CD14-positive monocyte (primary cell): Measurements from ENCODE around the gene RS1. TPM values are rescaled to one million over a fixed set of nuclear protein-coding genes. Genes with fewer than 3 reads are reported as not detected.

Experiments
- DNase-seq, 3 donors: peaks; one replicate each; pipeline ENCODE4 v3.0.0-alpha.2; 2011 to 2022
- H2AFZ ChIP-seq: 2 replicates; pipeline ENCODE4 v1.6.0; 2012; ENCODE audit warnings: mild to moderate bottlenecking, low read depth, low read length, inconsistent platforms; ENCODE audit not compliant: insufficient read depth, poor library complexity, severe bottlenecking
- H3K27ac ChIP-seq, 2 donors: 1 replicate in 1 of 2; 2 replicates in 1 of 2; pipeline ENCODE4 v1.5.1; 2012 to 2013; ENCODE audit warnings: low read length in 2 of 2, control low read depth in 1 of 2, inconsistent platforms in 1 of 2, low read depth in 1 of 2, mild to moderate bottlenecking in 1 of 2
- H3K27me3 ChIP-seq, 2 donors: one replicate each; pipeline versions ENCODE4 v1.6.0 to v1.6.1; 2011 to 2013; ENCODE audit warnings: low read length in 2 of 2; ENCODE audit not compliant: control insufficient read depth in 2 of 2, insufficient read depth in 2 of 2
- H3K36me3 ChIP-seq, 2 donors: replicated peaks in 1 of 2; 1 replicate in 1 of 2; 2 replicates in 1 of 2; pipeline versions ENCODE4 v1.5.1 to v1.6.1; 2012 to 2013; ENCODE audit warnings: low read length in 2 of 2, control low read depth in 1 of 2, inconsistent platforms in 1 of 2, mild to moderate bottlenecking in 1 of 2; ENCODE audit not compliant: insufficient read depth in 2 of 2, control insufficient read depth in 1 of 2
- H3K4me1 ChIP-seq, 2 donors: 1 replicate in 1 of 2; 2 replicates in 1 of 2; pipeline versions ENCODE4 v1.5.1 to v1.6.1; 2012 to 2013; ENCODE audit warnings: low read length in 2 of 2, control low read depth in 1 of 2, inconsistent platforms in 1 of 2, mild to moderate bottlenecking in 1 of 2, moderate library complexity in 1 of 2; ENCODE audit not compliant: insufficient read depth in 2 of 2, control insufficient read depth in 1 of 2
- H3K4me2 ChIP-seq: replicated peaks from 2 replicates; pipeline ENCODE3; 2012; ENCODE audit warnings: low read length, moderate library complexity, mild to moderate bottlenecking; ENCODE audit not compliant: poor library complexity, severe bottlenecking; ENCODE audit errors: extremely low read depth
- H3K4me3 ChIP-seq, 3 experiments: fragments of 200-600 bp in 1 of 3; sonication (generic) in 1 of 3; replicated peaks in 1 of 3; 1 replicate in 2 of 3; 2 replicates in 1 of 3; pipeline ENCODE4 v1.5.1; 2011 to 2013; ENCODE audit warnings: low read length in 3 of 3, mild to moderate bottlenecking in 3 of 3, control low read depth in 2 of 3, low read depth in 2 of 3, inconsistent platforms in 1 of 3, moderate library complexity in 1 of 3
- H3K79me2 ChIP-seq: 2 replicates; pipeline ENCODE4 v1.6.0; 2012; ENCODE audit warnings: mild to moderate bottlenecking, control low read depth, inconsistent platforms, low read length, moderate library complexity; ENCODE audit not compliant: insufficient read depth
- H3K9ac ChIP-seq: 2 replicates; pipeline ENCODE4 v1.6.0; 2017; ENCODE audit warnings: low read length, mild to moderate bottlenecking; ENCODE audit not compliant: insufficient read depth, poor library complexity, severe bottlenecking
- H3K9me3 ChIP-seq, 2 donors: replicated peaks in 1 of 2; 1 replicate in 1 of 2; 2 replicates in 1 of 2; pipeline versions ENCODE4 v1.5.1 to v1.6.1; 2012 to 2013; ENCODE audit warnings: low read length in 2 of 2, control low read depth in 1 of 2; ENCODE audit not compliant: control insufficient read depth in 1 of 2, insufficient read depth in 1 of 2
- H4K20me1 ChIP-seq: 2 replicates; pipeline ENCODE4 v1.6.0; 2012; ENCODE audit warnings: mild to moderate bottlenecking, low read length, control low read depth, moderate library complexity; ENCODE audit not compliant: insufficient read depth
- H3K27ac Mint-ChIP-seq, 7 donors: one replicate each; pipeline ENCODE4 v1.8.0; 2020; ENCODE audit warnings: mild to moderate bottlenecking in 7 of 7, mixed read lengths in 7 of 7, moderate library complexity in 6 of 7, inconsistent platforms in 2 of 7
- H3K27me3 Mint-ChIP-seq, 3 donors: one replicate each; pipeline ENCODE4 v1.8.0; 2021 to 2022; ENCODE audit warnings: low read depth in 3 of 3, mild to moderate bottlenecking in 3 of 3, mixed read lengths in 3 of 3, moderate library complexity in 3 of 3, inconsistent platforms in 1 of 3
- H3K36me3 Mint-ChIP-seq, 2 donors: one replicate each; pipeline ENCODE4 v1.8.0; 2020; ENCODE audit warnings: mixed read lengths in 2 of 2, inconsistent platforms in 1 of 2, mild to moderate bottlenecking in 1 of 2
- H3K4me1 Mint-ChIP-seq: one replicate; pipeline ENCODE4 v1.8.0; 2020; ENCODE audit warnings: mild to moderate bottlenecking, mixed read lengths
- H3K4me3 Mint-ChIP-seq, 2 donors: one replicate each; pipeline ENCODE4 v1.8.0; 2020; ENCODE audit warnings: mild to moderate bottlenecking in 2 of 2, mixed read lengths in 2 of 2, moderate library complexity in 1 of 2
- H3K9me3 Mint-ChIP-seq, 7 donors: one replicate each; pipeline ENCODE4 v1.8.0; 2020 to 2022; ENCODE audit warnings: mixed read lengths in 7 of 7, mild to moderate bottlenecking in 6 of 7, moderate library complexity in 6 of 7, inconsistent platforms in 2 of 7
- CTCF ChIP-seq: fragments of 200-600 bp; IDR thresholded peaks from one replicate; pipeline ENCODE4 v1.8.0; 2022; ENCODE audit warnings: antibody characterized with exemption, mild to moderate bottlenecking
- WGBS: methylation state at CpG from one replicate; pipeline ENCODE4 v1.1.5; 2013; ENCODE audit warnings: missing lambda C conversion rate; ENCODE audit not compliant: insufficient coverage; 5-methylcytosine and 5-hydroxymethylcytosine counted together
- intact Hi-C, 2 donors: fragments of 100-400 bp; cut with micrococcal nuclease; formaldehyde crosslinking; loops; one replicate each; pipeline versions ENCODE4 v1.15.0 to v1.15.1; 2023
- polyA plus RNA-seq, 3 donors: library from polyadenylated mRNA; depleted of rRNA in 1 of 3; unstranded in 2 of 3; stranded (reverse) in 1 of 3; fragments of 300-500 nt in 2 of 3; fragments of >200 nt in 1 of 3; fragmentation: Illumina TruSeq in 2 of 3; gene quantifications; 1 replicate in 2 of 3; 2 replicates in 1 of 3; pipeline ENCODE4 v1.2.3, GENCODE V29; 2012 to 2021

RS1 gene
- polyA plus RNA-seq, 3 donors, result 0.08 TPM; not detected in 2

DNA sequence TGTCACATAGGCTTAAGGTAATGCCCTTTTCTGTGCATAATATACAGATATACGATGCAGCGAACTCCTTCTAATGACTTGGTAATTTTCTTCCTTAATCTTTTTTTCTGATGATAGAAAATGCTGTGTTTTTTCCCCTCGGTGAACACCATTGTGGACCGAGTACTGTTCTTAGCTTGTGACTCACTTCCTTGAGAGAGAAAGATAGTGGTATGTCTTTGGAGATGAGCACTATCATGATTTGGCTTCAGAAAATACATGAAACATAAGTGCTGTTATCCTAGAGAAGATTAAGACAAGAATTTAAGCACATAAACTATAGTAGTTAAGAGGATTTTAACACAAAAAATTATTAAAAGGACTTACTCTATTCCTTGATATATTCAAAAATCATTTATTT is 63.9 kb downstream of the RS1 start:
- no peak overlapping the region for H3K4me3 Mint-ChIP-seq
- H3K27me3 Mint-ChIP-seq, result peaks cover 0 to 5% (median 0%) of the 10 kb centered on the region in 3 donors
- H3K9me3 ChIP-seq, result no peaks in the 10 kb centered on the region
- H4K20me1 ChIP-seq, result no peaks in the 10 kb centered on the region
- H3K36me3 ChIP-seq, result peaks cover 9 to 18% of the 10 kb centered on the region in 2 donors
- no peak for TF ChIP-seq CTCF
- peaks cover 0 to 2% (median 0%) of the 10 kb centered on the region in 7 donors for H3K9me3 Mint-ChIP-seq
- H3K27me3 ChIP-seq, result no peaks in the 10 kb centered on the region
- H3K4me2 ChIP-seq, result no peak overlapping the region
- no peaks in the 10 kb centered on the region for H3K4me1 Mint-ChIP-seq
- no peak overlapping the region for H3K4me3 ChIP-seq
- no peaks in the 10 kb centered on the region for H3K4me1 ChIP-seq
- H3K36me3 Mint-ChIP-seq, result peaks cover 32 to 45% of the 10 kb centered on the region in 2 donors
- intact Hi-C loops, result no loop called here
- no peak overlapping the region for H3K27ac Mint-ChIP-seq
- H3K79me2 ChIP-seq, result no peaks in the 10 kb centered on the region
- WGBS, result no CpG with 5 or more reads among the region's 4 CpGs
- no peak overlapping the region for H3K27ac ChIP-seq
- H2AFZ ChIP-seq, result no peak overlapping the region
- H3K9ac ChIP-seq, result no peak overlapping the region
- DNase-seq, result no peak

DNA sequence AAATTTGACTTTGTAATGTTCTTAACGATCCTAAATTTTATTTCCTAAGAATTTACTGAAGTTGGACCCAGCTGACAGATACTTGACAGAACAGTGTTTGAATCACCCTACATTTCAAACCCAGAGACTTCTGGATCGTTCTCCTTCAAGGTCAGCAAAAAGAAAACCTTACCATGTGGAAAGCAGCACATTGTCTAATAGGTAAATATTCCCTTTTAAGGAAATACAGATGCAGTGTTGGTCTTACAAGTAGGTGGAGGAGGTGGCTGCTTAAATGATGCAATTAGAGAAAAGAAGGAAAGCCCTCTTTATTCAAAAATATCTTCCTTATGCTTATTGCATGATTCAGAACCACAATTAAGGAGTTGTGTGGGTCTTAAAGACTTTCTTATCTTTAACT is 73.5 kb downstream of the RS1 start:
- Histone ChIP-seq H3K4me3 (no peak overlapping the region), H3K27ac (no peak overlapping the region), H3K9ac (no peak overlapping the region), H3K4me2 (no peak overlapping the region), H3K36me3 (peaks cover 8 to 23% of the 10 kb centered on the region in 2 donors), H4K20me1 (no peaks in the 10 kb centered on the region), H3K79me2 (no peaks in the 10 kb centered on the region), H2AFZ (no peak overlapping the region), H3K4me1 (no peaks in the 10 kb centered on the region), H3K27me3 (no peaks in the 10 kb centered on the region), H3K9me3 (no peaks in the 10 kb centered on the region)
- WGBS, result no CpG with 5 or more reads among the region's 2 CpGs
- Mint-ChIP-seq H3K4me3 (no peak overlapping the region), H3K9me3 (no peaks in the 10 kb centered on the region), H3K4me1 (no peaks in the 10 kb centered on the region), H3K27ac (no peak overlapping the region), H3K36me3 (peaks cover 14 to 25% of the 10 kb centered on the region in 2 donors), H3K27me3 (peaks cover 0 to 3% (median 0%) of the 10 kb centered on the region in 3 donors)
- intact Hi-C loops, result no loop called here
- no peak for DNase-seq
- no peak for TF ChIP-seq CTCF
